Measurements from ENCODE around the gene RNU2-1. TPM values are rescaled to one million over a fixed set of nuclear protein-coding genes. Genes with fewer than 3 reads are reported as not detected.
"Not testable (repeated sequence)": the region's sequence is repeated elsewhere in the genome, so short reads cannot be mapped to it uniquely, and the experiment has no call there.

Gene RNU2-1
- total RNA-seq, 1 experiment from 2014 or later: 4,481 TPM

GRCh38 chr17:43233263-43233662, 514 bp downstream of the RNU2-1 start:
- CTCF ChIA-PET; BruUV-seq (replicated peaks); intact Hi-C loops (cut with micrococcal nuclease; ENCODE audit: unreplicated experiment); H3K4me1 ChIP-seq (ENCODE audit: control insufficient read depth, insufficient read depth, low read length); H3K27ac ChIP-seq (ENCODE audit: low read length); H3K9me3 ChIP-seq (ENCODE audit: control insufficient read depth, insufficient read depth, low read depth, low read length); in situ Hi-C loops (cut with HindIII; ENCODE audit: low pct_unique_long_range_greater_than_20kb, low sequenced_read_pairs); ATAC-seq; POLR2A ChIA-PET; H3K36me3 ChIP-seq (ENCODE audit: control insufficient read depth, insufficient read depth, low read length); H3K4me3 ChIP-seq (ENCODE audit: low read depth in 2 of 2, low read length in 2 of 2); H3K27me3 ChIP-seq (ENCODE audit: control insufficient read depth, insufficient read depth, low read length); DNase-seq (ENCODE audit: low read depth, low spot score): not testable (repeated sequence)

GRCh38 chr17:43232021-43232699, 1.6 kb downstream of the RNU2-1 start:
- BruUV-seq (replicated peaks); DNase-seq (ENCODE audit: low read depth, low spot score); POLR2A ChIA-PET: not testable (repeated sequence)

GRCh38 chr17:43231205-43232020, 2.4 kb downstream of the RNU2-1 start:
- H3K9me3 ChIP-seq (ENCODE audit: control insufficient read depth, insufficient read depth, low read depth, low read length); intact Hi-C loops (cut with micrococcal nuclease; ENCODE audit: unreplicated experiment); in situ Hi-C loops (cut with HindIII; ENCODE audit: low pct_unique_long_range_greater_than_20kb, low sequenced_read_pairs); H3K27ac ChIP-seq (ENCODE audit: low read length); POLR2A ChIA-PET; CTCF ChIA-PET; H3K27me3 ChIP-seq (ENCODE audit: control insufficient read depth, insufficient read depth, low read length); DNase-seq (ENCODE audit: low read depth, low spot score); H3K36me3 ChIP-seq (ENCODE audit: control insufficient read depth, insufficient read depth, low read length); H3K4me1 ChIP-seq (ENCODE audit: control insufficient read depth, insufficient read depth, low read length): not testable (repeated sequence)
- H3K4me3 ChIP-seq (ENCODE audit: low read depth in 2 of 2, low read length in 2 of 2): peak overlapping the region; percentile 18 to 42; a peak in 3 of 4 replicates
- peak; percentile 94 for ATAC-seq
- TSS peak; percentile 95 for BruUV-seq (replicated peaks)

More at GRCh38 chr17:43232021-43232699, 1.6 kb downstream of the RNU2-1 start:
- H3K4me1 ChIP-seq (ENCODE audit: control insufficient read depth, insufficient read depth, low read length); CTCF ChIA-PET; H3K9me3 ChIP-seq (ENCODE audit: control insufficient read depth, insufficient read depth, low read depth, low read length); in situ Hi-C loops (cut with HindIII; ENCODE audit: low pct_unique_long_range_greater_than_20kb, low sequenced_read_pairs); H3K27me3 ChIP-seq (ENCODE audit: control insufficient read depth, insufficient read depth, low read length); intact Hi-C loops (cut with micrococcal nuclease; ENCODE audit: unreplicated experiment); H3K36me3 ChIP-seq (ENCODE audit: control insufficient read depth, insufficient read depth, low read length); ATAC-seq: not testable (repeated sequence)
- H3K27ac ChIP-seq (ENCODE audit: low read length): 0 out of 2 replicates have a peak overlapping the region, but pooled peaks have one; percentile 52
- H3K4me3 ChIP-seq (ENCODE audit: low read depth in 2 of 2, low read length in 2 of 2): peak overlapping the region; percentile 18 to 42; a peak in 3 of 4 replicates

- CTCF ChIA-PET; POLR2A ChIA-PET; H3K4me1 ChIP-seq (ENCODE audit: control insufficient read depth, insufficient read depth, low read length); DNase-seq (ENCODE audit: low read depth, low spot score); intact Hi-C loops (cut with micrococcal nuclease; ENCODE audit: unreplicated experiment); BruUV-seq (replicated peaks); H3K4me3 ChIP-seq (ENCODE audit: low read depth in 2 of 2, low read length in 2 of 2); H3K27me3 ChIP-seq (ENCODE audit: control insufficient read depth, insufficient read depth, low read length); in situ Hi-C loops (cut with HindIII; ENCODE audit: low pct_unique_long_range_greater_than_20kb, low sequenced_read_pairs); H3K9me3 ChIP-seq (ENCODE audit: control insufficient read depth, insufficient read depth, low read depth, low read length); H3K27ac ChIP-seq (ENCODE audit: low read length); H3K36me3 ChIP-seq (ENCODE audit: control insufficient read depth, insufficient read depth, low read length): not testable (repeated sequence)
- ATAC-seq: 0 out of 2 replicates have a peak, but pooled peaks have one; percentile 18
These were observed 5.6 kb downstream of the RNU2-1 start, which contains the start of gene CCDC200 for GRCh38 chr17:43228020-43228782. Gene CCDC200 (minus strand): TSS chr17:43228623. CDS start chr17:43228554, 69 bp downstream.
